GM18951 (cell line): ENCODE results near the gene MTMR4.

ENCODE experiments used
- POLR2A ChIP-seq: IDR thresholded peaks from 4 replicates; pipeline ENCODE4 v1.6.1; 2011; ENCODE audit warnings: mild to moderate bottlenecking; ENCODE audit not compliant: insufficient read length, insufficient read depth; ENCODE audit errors: extremely low read depth
- in situ Hi-C: fragments of 300-500 bp; cut with MboI; formaldehyde crosslinking; loops from one replicate; pipeline ENCODE4 v1.12.0; 2022; ENCODE audit warnings: low sequenced_read_pairs, mixed read lengths, inconsistent platforms; ENCODE audit not compliant: unreplicated experiment

MTMR4 gene

GRCh38 chr17:58447039-58447975 is 67.1 kb downstream of the MTMR4 start:
- in situ Hi-C loops: loop anchor here (5.0 kb wide), 1 partner anchor 140 kb away; no protein-coding TSS in a partner anchor

GRCh38 chr17:58446086-58446485 is 68.4 kb downstream of the MTMR4 start:
- no peak for TF ChIP-seq POLR2A
- in situ Hi-C loops: loop anchor here (5.0 kb wide), 1 partner anchor 139 kb away; no protein-coding TSS in a partner anchor

More at GRCh38 chr17:58447039-58447975, 67.1 kb downstream of the MTMR4 start:
- no peak for TF ChIP-seq POLR2A
